Cardiac fibroblast (primary cell): ENCODE data around the gene ARHGAP9.

Source experiments
- DNase-seq, 2 donors: peaks; one replicate each; pipeline versions ENCODE4 v3.0.0 to v3.0.0-alpha.2; 2010; ENCODE audit warnings: low read depth in 2 of 2
- H3K4me3 ChIP-seq, 2 donors: replicated peaks in 1 of 2; 1 replicate in 1 of 2; 2 replicates in 1 of 2; pipeline ENCODE4 v1.5.1; 2011; ENCODE audit warnings: low read depth in 2 of 2, low read length in 2 of 2, mild to moderate bottlenecking in 2 of 2, moderate library complexity in 1 of 2
- TF ChIP-seq, protein P1 (sequence below): IDR thresholded peaks from one replicate; pipeline ENCODE4 v1.5.1; 2011; ENCODE audit warnings: low read depth, mild to moderate bottlenecking, low read length, inconsistent platforms

The ARHGAP9 gene

DNA sequence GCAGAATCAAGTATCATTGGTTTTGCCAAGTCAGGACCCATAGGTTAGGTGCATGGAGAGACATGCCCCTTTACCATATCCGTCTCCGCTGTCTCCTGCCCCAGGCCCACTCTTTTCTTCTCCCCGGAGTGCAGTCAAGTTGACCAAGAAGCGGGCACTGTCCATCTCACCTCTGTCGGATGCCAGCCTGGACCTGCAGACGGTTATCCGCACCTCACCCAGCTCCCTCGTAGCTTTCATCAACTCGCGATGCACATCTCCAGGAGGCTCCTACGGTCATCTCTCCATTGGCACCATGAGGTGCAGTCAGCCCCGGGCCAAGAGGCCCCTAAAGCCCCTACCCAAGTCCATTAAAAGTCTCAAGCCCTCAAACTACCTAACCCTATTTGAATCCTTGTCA is 15.1 kb downstream of the ARHGAP9 start:
- DNase-seq, result no peak
- no peak overlapping the region for H3K4me3 ChIP-seq

DNA sequence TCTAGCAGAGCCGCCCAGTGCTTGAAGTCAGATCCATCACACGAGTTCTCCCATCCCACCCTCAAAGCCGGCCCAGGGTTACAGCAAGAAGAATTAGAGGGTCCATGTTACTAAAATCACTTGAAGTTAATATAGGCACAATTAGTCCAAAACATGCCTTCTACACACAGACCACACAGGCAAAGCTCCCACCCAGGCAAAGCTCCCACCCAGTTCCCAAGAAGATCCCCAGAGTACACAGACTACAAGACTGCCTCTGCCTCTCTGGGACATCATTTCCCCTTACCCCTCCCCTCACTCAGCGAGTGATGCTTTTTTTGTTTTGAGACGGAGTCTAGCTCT is 16.8 kb downstream of the ARHGAP9 start:
- DNase-seq, result no peak
- H3K4me3 ChIP-seq, result no peak overlapping the region
- TF ChIP-seq, protein P1, sequence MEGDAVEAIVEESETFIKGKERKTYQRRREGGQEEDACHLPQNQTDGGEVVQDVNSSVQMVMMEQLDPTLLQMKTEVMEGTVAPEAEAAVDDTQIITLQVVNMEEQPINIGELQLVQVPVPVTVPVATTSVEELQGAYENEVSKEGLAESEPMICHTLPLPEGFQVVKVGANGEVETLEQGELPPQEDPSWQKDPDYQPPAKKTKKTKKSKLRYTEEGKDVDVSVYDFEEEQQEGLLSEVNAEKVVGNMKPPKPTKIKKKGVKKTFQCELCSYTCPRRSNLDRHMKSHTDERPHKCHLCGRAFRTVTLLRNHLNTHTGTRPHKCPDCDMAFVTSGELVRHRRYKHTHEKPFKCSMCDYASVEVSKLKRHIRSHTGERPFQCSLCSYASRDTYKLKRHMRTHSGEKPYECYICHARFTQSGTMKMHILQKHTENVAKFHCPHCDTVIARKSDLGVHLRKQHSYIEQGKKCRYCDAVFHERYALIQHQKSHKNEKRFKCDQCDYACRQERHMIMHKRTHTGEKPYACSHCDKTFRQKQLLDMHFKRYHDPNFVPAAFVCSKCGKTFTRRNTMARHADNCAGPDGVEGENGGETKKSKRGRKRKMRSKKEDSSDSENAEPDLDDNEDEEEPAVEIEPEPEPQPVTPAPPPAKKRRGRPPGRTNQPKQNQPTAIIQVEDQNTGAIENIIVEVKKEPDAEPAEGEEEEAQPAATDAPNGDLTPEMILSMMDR, result no peak

More for the DNA sequence above, 15.1 kb downstream of the ARHGAP9 start:
- TF ChIP-seq, protein P1, result no peak

DNA sequence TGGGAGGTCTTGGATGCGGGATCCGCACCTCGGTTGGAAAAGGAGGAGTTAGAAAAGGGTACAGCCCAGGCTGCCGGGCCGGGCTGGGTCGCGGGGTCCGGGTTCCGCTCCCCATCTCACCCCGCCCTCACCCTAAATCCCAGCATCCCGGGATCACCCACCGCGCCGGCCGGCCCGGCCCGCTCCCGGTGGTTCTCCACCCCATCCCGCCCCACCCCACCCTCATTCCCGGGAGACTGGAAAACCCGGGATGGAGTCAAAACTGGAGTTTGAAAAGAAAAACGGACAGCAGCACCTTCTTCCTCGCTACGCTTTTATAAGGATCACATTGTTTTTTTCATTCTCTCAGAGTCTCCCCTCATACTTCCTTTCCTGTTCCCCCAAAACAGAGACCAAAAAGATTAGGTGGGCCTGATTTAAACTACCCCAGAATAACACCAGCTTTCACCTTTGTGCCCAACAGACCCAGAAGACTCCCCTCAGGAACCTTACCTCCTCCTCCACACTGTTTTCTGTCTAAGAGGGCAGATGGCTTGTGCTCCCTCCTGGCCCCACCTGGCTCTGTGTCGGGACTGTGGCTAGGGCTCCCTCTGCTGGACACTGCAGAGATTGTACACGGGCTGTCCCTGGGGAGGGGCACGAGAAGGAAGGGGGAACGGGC is 17.3 kb downstream of the ARHGAP9 start:
- peak overlapping the region; percentile 63 to 66 for H3K4me3 ChIP-seq
- TF ChIP-seq, protein P1, result peak; percentile 96
- peak; percentile 89 to 91 for DNase-seq

DNA sequence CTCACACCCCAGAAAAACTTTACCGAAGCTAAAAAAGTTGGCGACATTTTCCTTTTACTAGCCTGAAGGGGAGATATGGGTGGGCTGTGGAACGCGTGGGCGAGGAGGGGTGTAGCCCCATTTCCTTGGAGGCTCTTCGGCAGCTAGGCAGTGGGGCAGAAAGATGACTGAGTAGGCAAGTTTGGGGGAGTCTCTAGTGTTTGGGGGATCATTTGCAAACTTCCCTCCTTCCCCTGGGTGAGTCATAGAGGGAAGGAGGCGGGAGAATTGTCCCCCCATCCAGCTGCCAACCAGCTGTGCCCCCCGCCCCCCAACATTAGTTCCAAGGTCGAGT is 17.8 kb downstream of the ARHGAP9 start:
- peak overlapping the region; percentile 63 to 66 for H3K4me3 ChIP-seq
- DNase-seq, result peak in 1 of 2 donors; percentile 17
- TF ChIP-seq, protein P1, result no peak

DNA sequence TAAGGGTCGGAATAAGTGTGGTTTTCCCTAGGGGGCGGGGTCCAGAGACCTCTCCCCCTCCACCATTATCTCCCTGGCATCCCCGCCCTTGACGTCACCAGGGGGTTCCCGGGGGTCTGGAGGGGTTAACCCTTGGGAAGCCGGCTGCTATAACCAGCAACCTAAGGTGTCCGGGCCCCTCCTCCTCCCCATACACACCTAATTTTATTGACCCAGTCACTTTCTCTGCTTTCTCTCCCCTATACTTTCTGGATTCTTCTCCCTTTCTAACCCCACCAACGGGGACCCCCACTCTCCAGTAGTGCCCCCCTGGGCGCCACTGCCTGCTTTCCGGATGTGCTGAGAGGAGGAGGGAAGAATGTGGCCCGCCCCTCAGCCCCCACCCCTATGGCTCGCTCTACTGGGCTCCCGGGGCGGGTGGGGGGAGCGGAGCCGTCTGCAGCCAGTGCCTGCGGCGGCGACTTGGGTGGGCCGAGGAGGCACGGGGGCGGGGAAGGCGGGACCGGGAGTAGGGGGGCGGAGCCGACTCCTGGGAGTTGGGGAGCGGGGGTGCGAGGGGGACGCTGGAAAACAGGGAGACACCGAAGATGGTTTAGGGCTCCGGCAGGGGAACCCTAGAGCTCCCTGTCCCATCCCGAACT is 18.3 kb downstream of the ARHGAP9 start:
- TF ChIP-seq, protein P1, result no peak
- peak; percentile 27 to 59 for DNase-seq
- H3K4me3 ChIP-seq, result peak overlapping the region; percentile 63 to 66

DNA sequence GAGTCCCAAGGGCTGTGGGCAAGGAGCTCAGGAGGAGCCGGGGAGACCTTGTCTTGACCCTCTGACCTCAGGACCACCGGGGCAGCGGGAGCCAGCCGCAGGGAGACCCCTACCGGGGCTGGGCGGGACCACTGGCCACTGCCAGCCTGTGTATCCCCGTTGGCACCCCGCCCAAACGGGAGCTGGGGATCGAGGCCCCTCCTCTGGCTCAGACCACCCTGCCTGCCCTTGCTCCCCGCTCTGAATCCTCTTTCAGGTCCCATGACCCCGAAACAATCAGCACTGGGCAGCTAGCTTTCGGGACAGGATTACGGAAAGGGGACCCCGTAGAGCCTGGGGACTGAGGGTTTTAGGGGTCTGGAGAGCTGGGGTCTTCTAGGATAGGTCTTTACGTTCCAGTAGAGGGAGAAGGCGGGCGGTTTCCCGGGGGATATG is 18.8 kb downstream of the ARHGAP9 start:
- H3K4me3 ChIP-seq, result peak overlapping the region; percentile 63 to 66
- DNase-seq, result no peak
- TF ChIP-seq, protein P1, result no peak

DNA sequence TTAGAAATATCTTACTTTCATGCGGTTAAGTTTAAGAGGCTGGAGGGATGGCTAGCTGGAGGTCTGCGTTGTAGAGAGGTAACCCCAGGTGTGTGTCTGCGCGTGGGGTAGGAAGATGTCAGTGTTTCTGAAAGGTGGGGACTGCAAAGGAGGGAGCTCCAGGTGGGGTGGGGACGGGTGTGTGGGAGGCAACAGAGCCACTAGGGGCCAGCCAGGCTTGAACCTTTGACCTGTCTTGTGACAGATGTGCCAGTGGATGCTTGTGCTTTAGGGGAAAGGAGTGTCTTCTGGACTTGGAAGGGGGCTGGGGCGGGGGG is 19.2 kb downstream of the ARHGAP9 start:
- no peak for DNase-seq
- peak overlapping the region; percentile 68 to 73 for H3K4me3 ChIP-seq
- TF ChIP-seq, protein P1, result no peak
